IPS DF 6.9 (cell line): ENCODE measurements around the gene FNDC3B.

Experiments used
- DNase-seq: peaks from one replicate; pipeline ENCODE4 v3.0.0-alpha.2; 2013; ENCODE audit warnings: low read depth, low spot score
- H3K27ac ChIP-seq: one replicate; pipeline ENCODE4 v1.5.1; 2013; ENCODE audit warnings: low read length, control low read depth
- H3K27me3 ChIP-seq: 2 replicates; pipeline ENCODE4 v1.6.1; 2013; ENCODE audit warnings: mild to moderate bottlenecking, low read length; ENCODE audit not compliant: control insufficient read depth, insufficient read depth
- H3K36me3 ChIP-seq: 2 replicates; pipeline ENCODE4 v1.6.1; 2013; ENCODE audit warnings: low read length; ENCODE audit not compliant: control insufficient read depth, insufficient read depth
- H3K4me1 ChIP-seq: 2 replicates; pipeline ENCODE4 v1.6.1; 2013; ENCODE audit warnings: low read length; ENCODE audit not compliant: control insufficient read depth, insufficient read depth
- H3K4me3 ChIP-seq: 2 replicates; pipeline ENCODE4 v1.5.1; 2013; ENCODE audit warnings: mild to moderate bottlenecking, low read length
- H3K9me3 ChIP-seq: 2 replicates; pipeline ENCODE4 v1.6.1; 2013; ENCODE audit warnings: low read length, inconsistent platforms; ENCODE audit not compliant: control insufficient read depth, insufficient read depth
- WGBS: extraction: QIAGEN DNeasy Blood & Tissue Kit; methylation state at CpG from one replicate; pipeline ENCODE4 v1.1.7; 2013; ENCODE audit warnings: mixed read lengths, missing lambda C conversion rate; ENCODE audit not compliant: insufficient read length, insufficient coverage; 5-methylcytosine and 5-hydroxymethylcytosine counted together

The FNDC3B gene

GRCh38 chr3:172142051-172142863 lies 102.9 kb downstream of the FNDC3B start:
- Histone ChIP-seq H3K4me3 (no peak overlapping the region), H3K9me3 (no peaks in the 10 kb centered on the region), H3K27ac (no peak overlapping the region), H3K4me1 (peaks cover 12% of the 10 kb centered on the region; the same call in 1 of the 2 replicates), H3K27me3 (no peaks in the 10 kb centered on the region), H3K36me3 (no peaks in the 10 kb centered on the region)
- no peak for DNase-seq
- no CpG with 5 or more reads among the region's 8 CpGs for WGBS

GRCh38 chr3:172142864-172143451 lies 103.6 kb downstream of the FNDC3B start:
- Histone ChIP-seq H3K9me3 (no peaks in the 10 kb centered on the region), H3K4me3 (no peak overlapping the region), H3K36me3 (no peaks in the 10 kb centered on the region), H3K4me1 (peaks cover 11% of the 10 kb centered on the region; the same call in 1 of the 2 replicates), H3K27ac (no peak overlapping the region), H3K27me3 (no peaks in the 10 kb centered on the region)
- no CpG with 5 or more reads among the region's 2 CpGs for WGBS
- DNase-seq = no peak

DNA sequence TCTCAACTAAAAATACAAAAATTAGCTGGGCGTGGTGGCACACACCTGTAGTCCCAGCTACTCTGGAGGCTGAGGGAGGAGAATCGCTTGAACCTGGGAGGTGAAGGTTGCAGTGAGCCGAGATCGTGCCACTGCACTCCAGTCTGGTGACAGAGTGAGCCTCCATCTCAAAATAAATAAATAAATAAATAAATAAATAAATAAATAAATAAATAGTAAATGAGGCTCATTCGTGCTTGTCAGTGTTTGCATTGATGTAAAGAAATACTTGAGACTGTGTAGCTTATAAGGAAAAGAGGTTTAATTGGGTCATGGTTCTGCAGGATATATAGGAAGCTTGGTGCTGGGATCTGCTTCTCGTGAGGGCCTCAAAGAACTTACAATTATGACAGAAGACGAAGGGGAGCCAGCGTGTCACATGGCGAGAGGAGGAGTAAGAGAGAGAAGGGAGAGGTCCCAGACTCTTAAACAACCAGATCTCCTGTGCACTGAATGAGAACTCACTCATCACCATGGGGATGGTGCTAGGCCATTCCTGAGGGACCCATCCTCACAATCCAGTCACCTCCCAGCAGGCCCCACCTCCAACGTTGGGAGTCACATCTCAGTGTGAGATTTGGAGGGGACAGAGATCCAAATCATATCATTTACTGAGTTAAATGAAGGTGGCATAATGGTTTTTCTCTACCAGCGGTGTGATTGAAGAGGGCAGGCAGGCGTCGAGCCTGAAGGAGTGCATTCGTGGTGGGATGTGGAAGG lies 104.5 kb downstream of the FNDC3B start:
- WGBS = no CpG with 5 or more reads among the region's 14 CpGs
- Histone ChIP-seq H3K4me1 (peaks cover 9% of the 10 kb centered on the region; the same call in 1 of the 2 replicates), H3K27ac (no peak overlapping the region)

GRCh38 chr3:172144601-172145000 lies 105.2 kb downstream of the FNDC3B start:
- no peak overlapping the region for H3K4me3 ChIP-seq
- H3K27me3 ChIP-seq = no peaks in the 10 kb centered on the region
- H3K27ac ChIP-seq = no peak overlapping the region
- H3K4me1 ChIP-seq = peaks cover 9% of the 10 kb centered on the region; the same call in 1 of the 2 replicates
- no peak for DNase-seq
- H3K36me3 ChIP-seq = no peaks in the 10 kb centered on the region
- H3K9me3 ChIP-seq = no peaks in the 10 kb centered on the region
- WGBS = no CpG with 5 or more reads among the region's 1 CpG

More for the DNA sequence above, 104.5 kb downstream of the FNDC3B start:
- H3K36me3 ChIP-seq = no peaks in the 10 kb centered on the region
- no peaks in the 10 kb centered on the region for H3K9me3 ChIP-seq
- DNase-seq = no peak
- no peaks in the 10 kb centered on the region for H3K27me3 ChIP-seq
- H3K4me3 ChIP-seq = no peak overlapping the region

DNA sequence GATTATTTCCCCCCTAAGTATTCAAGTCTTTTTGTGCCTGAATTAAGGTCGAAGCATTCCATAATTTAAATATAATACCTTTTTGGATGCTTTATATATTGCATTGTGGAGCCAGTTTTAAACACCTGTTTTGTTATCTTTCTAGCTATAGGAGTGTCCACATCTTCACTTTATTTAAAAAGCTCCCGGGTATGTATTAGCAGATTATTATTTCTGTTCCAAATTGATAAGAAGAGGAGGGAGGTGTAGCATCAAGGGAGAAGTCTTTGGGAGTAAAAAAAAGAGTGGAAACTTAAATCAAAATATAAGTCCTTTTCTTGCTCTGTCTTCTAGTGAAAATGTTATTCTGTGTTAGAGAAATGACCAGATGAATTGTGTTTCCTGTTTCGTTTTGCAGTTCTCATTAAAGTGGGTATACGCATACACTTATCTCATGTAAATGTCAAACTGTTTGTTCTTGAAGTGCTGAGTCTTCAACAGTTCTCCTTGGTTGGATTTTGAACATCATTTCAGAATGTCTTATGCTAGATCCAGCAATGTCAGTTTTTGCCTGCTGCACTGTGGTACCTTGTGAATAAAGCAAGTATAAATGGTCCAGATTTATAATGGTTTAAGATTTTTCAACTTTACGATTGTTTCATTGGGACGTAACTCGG lies 105.8 kb downstream of the FNDC3B start:
- no CpG with 5 or more reads among the region's 7 CpGs for WGBS
- no peak for DNase-seq
- Histone ChIP-seq H3K27ac (no peak overlapping the region), H3K4me3 (no peak overlapping the region), H3K9me3 (no peaks in the 10 kb centered on the region), H3K36me3 (no peaks in the 10 kb centered on the region), H3K27me3 (no peaks in the 10 kb centered on the region), H3K4me1 (peaks cover 6% of the 10 kb centered on the region; the same call in 1 of the 2 replicates)

DNA sequence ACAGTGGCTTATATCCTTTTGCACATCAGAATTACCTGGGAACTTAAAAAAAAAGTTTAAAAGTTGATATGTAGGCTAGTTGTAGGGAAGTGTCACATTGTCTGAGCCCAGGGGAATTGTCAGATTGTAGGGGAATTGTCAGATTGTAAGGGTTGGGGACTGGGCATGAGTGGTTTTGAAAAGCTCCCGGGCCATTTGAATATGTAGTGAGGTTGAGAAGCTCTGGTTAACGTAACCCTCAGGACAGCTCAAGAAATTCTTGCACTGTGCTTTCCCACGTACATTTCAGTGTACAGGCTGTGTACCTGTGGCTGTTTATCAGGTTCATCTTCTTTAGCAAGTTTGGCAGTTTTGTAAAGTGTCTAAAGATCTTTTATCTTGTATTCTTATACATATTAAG lies 107.0 kb downstream of the FNDC3B start:
- Histone ChIP-seq H3K27ac (no peak overlapping the region), H3K9me3 (no peaks in the 10 kb centered on the region), H3K27me3 (no peaks in the 10 kb centered on the region), H3K4me1 (peaks cover 3% of the 10 kb centered on the region; the same call in 1 of the 2 replicates), H3K36me3 (no peaks in the 10 kb centered on the region), H3K4me3 (no peak overlapping the region)
- DNase-seq = no peak
- no CpG with 5 or more reads among the region's 3 CpGs for WGBS

- H3K4me3 ChIP-seq = no peak overlapping the region
- H3K27me3 ChIP-seq = no peaks in the 10 kb centered on the region
- no peak for DNase-seq
- no peak overlapping the region for H3K27ac ChIP-seq
- H3K4me1 ChIP-seq = peaks cover 6% of the 10 kb centered on the region; the same call in 1 of the 2 replicates
- whole genome bisulfite sequencing = no CpG with 5 or more reads among the region's 8 CpGs
- no peaks in the 10 kb centered on the region for H3K9me3 ChIP-seq
- no peaks in the 10 kb centered on the region for H3K36me3 ChIP-seq
Observed at GRCh38 chr3:172147113-172147818, 107.9 kb downstream of the FNDC3B start.

DNA sequence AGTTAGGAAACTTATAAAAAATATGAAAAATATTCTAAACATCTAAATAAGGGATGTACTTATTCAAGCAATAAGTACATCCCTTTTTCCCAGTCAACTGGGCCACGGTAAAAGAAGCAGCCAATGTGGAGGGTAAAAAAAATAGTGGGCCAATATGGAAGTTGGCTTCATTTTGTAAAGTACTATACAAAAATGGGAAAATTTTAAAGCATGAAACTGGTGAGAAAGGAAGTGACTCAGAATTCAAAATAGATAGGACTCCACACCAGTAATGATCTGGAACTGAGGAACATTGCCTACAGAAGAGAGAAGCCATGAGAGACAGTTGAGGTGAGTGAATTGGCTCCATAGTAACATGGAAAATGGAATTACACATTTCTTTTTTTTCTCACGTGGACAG lies 108.9 kb downstream of the FNDC3B start:
- Histone ChIP-seq H3K36me3 (no peaks in the 10 kb centered on the region), H3K27ac (no peak overlapping the region), H3K4me3 (no peak overlapping the region), H3K9me3 (no peaks in the 10 kb centered on the region), H3K27me3 (no peaks in the 10 kb centered on the region), H3K4me1 (peaks cover 5% of the 10 kb centered on the region)
- WGBS = no CpG with 5 or more reads among the region's 2 CpGs
- no peak for DNase-seq

DNA sequence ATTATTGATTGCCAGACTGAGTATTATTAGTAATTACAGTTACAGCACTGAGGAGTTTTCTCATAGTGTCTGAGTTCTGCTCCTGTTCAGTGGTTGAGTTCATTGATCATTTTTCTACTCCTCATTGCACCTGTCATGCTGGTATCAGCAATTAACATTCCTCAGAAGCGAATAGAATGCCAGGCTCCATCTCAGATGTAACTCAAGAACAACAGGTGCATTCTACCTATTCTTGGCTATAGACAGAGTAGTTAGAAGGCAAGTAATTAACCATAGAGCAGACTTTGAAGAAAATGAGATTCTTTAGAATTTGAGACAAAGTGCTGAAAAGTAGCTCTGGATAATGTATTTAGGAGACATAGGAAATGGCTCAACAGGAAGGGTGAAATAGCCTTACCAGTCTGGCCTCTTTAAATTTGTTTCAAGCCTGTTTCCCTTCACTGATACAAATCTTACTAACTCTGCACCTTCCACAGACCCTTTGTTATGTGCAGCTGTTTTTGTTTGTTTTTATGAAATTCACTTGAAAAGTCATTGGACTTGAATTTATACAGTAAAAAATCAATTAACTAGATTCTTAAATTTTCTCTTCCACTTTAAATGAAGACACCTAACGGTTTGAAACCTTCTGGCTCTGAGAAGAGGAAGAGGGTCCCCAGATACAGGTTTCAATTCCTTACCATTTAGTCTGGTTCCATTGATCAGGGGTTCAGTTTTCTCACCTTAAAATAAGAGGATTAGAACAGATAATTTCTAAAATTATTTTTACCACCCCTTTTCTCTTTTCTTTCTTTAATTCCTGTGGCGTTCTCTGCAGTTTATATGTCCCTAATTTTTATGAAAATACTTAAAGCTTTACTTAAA lies 109.6 kb downstream of the FNDC3B start:
- DNase-seq = no peak
- Histone ChIP-seq H3K27me3 (no peaks in the 10 kb centered on the region; the same call in 1 of the 2 replicates), H3K36me3 (no peaks in the 10 kb centered on the region), H3K4me1 (peaks cover 8% of the 10 kb centered on the region), H3K4me3 (no peak overlapping the region), H3K27ac (no peak overlapping the region), H3K9me3 (no peaks in the 10 kb centered on the region)
- WGBS = no CpG with 5 or more reads among the region's 3 CpGs
